Prostate gland (tissue), 2 donors: ENCODE results near the gene AGK.

ENCODE experiments used
- CTCF ChIP-seq, 4 experiments: fragments of 200-600 bp in 2 of 4; fragments of 450-650 bp in 2 of 4; sonication (generic) in 2 of 4; IDR thresholded peaks; 1 replicate in 3 of 4; 2 replicates in 1 of 4; pipeline ENCODE4 v1.5.1; 2016 to 2019; ENCODE audit warnings: antibody characterized with exemption in 4 of 4, mild to moderate bottlenecking in 2 of 4, moderate library complexity in 2 of 4
- POLR2A ChIP-seq: fragments of 450-650 bp; IDR thresholded peaks from one replicate; pipeline ENCODE4 v1.6.1; 2016; ENCODE audit warnings: antibody characterized with exemption, mild to moderate bottlenecking

- TF ChIP-seq CTCF (IDR thresholded peaks at IDR 0.05) (no peak), POLR2A (no peak)
Measured at GRCh38 chr7:141624763-141625162, 73.6 kb downstream of the AGK start.
